K562 (cell line): Measurements from ENCODE around the gene TFPI. TPM values are rescaled to one million over a fixed set of nuclear protein-coding genes. Genes with fewer than 3 reads are reported as not detected.

Source experiments
- ATAC-seq: fragments of 200-7000 bp; cut with Tn5 transposase; 3 replicates; pipeline ENCODE4 v1.9.1; 2020; ENCODE audit warnings: moderate library complexity
- BruUV-seq: library from RNA; stranded (reverse); fragments of 400-500 nt; replicated peaks from 2 replicates; lab custom pipeline; 2021; lab: Mats Ljungman, UMichigan
- CTCF ChIA-PET: fragments of 300-600 bp; formaldehyde crosslinking; extraction: SDS; loops from one replicate; lab custom pipeline; 2021; ENCODE audit warnings: low intra/inter-chr PET ratio; lab: Yijun Ruan, JAX
- POLR2A ChIA-PET: fragments of 300-600, 350-650 bp; sonication (Branson Sonifier 250); formaldehyde crosslinking; extraction: SDS; loops from one replicate; lab custom pipeline; 2021; ENCODE audit warnings: antibody characterized with exemption, inconsistent platforms; lab: Yijun Ruan, JAX
- DNase-seq, 4 experiments: peaks; one replicate each; pipeline versions ENCODE4 v3.0.0 to v3.0.0-alpha.2; 2011 to 2018; ENCODE audit warnings: low spot score in 3 of 4, mixed read lengths in 3 of 4; ENCODE audit errors: extremely low read depth in 1 of 4
- FAIRE-seq: peaks from 2 replicates; lab custom pipeline; 2011; peaks lifted over from hg19 to GRCh38; lab: Jason Lieb, UNC
- H2AFZ ChIP-seq: 2 replicates; pipeline ENCODE4 v1.6.0; 2011; ENCODE audit warnings: low read depth, low read length, control low read depth, inconsistent platforms
- H3K27ac ChIP-seq: fragments of 200-600 bp; 3 replicates; pipeline ENCODE4 v1.8.0; 2011; ENCODE audit warnings: low read depth, mild to moderate bottlenecking, control low read depth, inconsistent platforms, low read length, moderate library complexity, mixed read lengths; ENCODE audit errors: extremely low read depth
- H3K27me3 ChIP-seq, 2 experiments: fragments of 300-600 bp in 1 of 2; 2 replicates in 1 of 2; 3 replicates in 1 of 2; pipeline versions ENCODE4 v1.6.0 to v1.8.0; 2011; ENCODE audit warnings: inconsistent platforms in 2 of 2, low read length in 2 of 2, mild to moderate bottlenecking in 1 of 2, mixed read lengths in 1 of 2, moderate library complexity in 1 of 2; ENCODE audit not compliant: control insufficient read depth in 2 of 2, insufficient read depth in 2 of 2
- H3K36me3 ChIP-seq: fragments of 300-600 bp; 3 replicates; pipeline ENCODE4 v1.8.0; 2011; ENCODE audit warnings: mild to moderate bottlenecking, low read length, inconsistent platforms; ENCODE audit not compliant: control insufficient read depth, insufficient read depth
- H3K4me1 ChIP-seq, 2 experiments: fragments of 200-600 bp in 1 of 2; replicated peaks in 1 of 2; 2 replicates in 1 of 2; 3 replicates in 1 of 2; pipeline versions ENCODE4 v1.5.1 to v1.8.0; 2011; ENCODE audit warnings: inconsistent platforms in 2 of 2, low read length in 2 of 2, mild to moderate bottlenecking in 1 of 2, mixed read lengths in 1 of 2, moderate library complexity in 1 of 2; ENCODE audit not compliant: control insufficient read depth in 2 of 2, insufficient read depth in 2 of 2
- H3K4me2 ChIP-seq: 2 replicates; pipeline ENCODE4 v1.6.1; 2011; ENCODE audit warnings: low read length, control low read depth, inconsistent platforms, mixed read lengths; ENCODE audit not compliant: insufficient read depth
- H3K4me3 ChIP-seq: fragments of 200-600 bp; sonication (generic), shearing (Covaris generic); 2 replicates; pipeline ENCODE4 v1.5.1; 2016; ENCODE audit warnings: control low read depth, inconsistent platforms
- H3K79me2 ChIP-seq: fragments of 200-600 bp; 3 replicates; pipeline ENCODE4 v1.8.0; 2011; ENCODE audit warnings: low read length, inconsistent platforms; ENCODE audit not compliant: control insufficient read depth, insufficient read depth
- H3K9ac ChIP-seq, 2 experiments: 2 replicates each; pipeline versions ENCODE4 v1.6.0 to v1.6.1; 2011; ENCODE audit warnings: low read depth in 2 of 2, low read length in 2 of 2, control low read depth in 1 of 2, inconsistent platforms in 1 of 2, mild to moderate bottlenecking in 1 of 2, mixed read lengths in 1 of 2; ENCODE audit not compliant: insufficient read depth in 1 of 2
- H3K9me1 ChIP-seq: one replicate; pipeline ENCODE4 v1.6.0; 2011; ENCODE audit warnings: inconsistent platforms, mild to moderate bottlenecking, low read length, moderate library complexity; ENCODE audit not compliant: control insufficient read depth, insufficient read depth
- H3K9me3 ChIP-seq: replicated peaks from 2 replicates; pipeline ENCODE4 v1.5.1; 2011; ENCODE audit warnings: low read depth, low read length, inconsistent platforms; ENCODE audit not compliant: control insufficient read depth, insufficient read depth
- H4K20me1 ChIP-seq: replicated peaks from 2 replicates; pipeline ENCODE4 v1.6.1; 2011; ENCODE audit warnings: low read length, inconsistent platforms, mixed read lengths; ENCODE audit not compliant: control insufficient read depth, insufficient read depth
- E2F5 ChIP-seq: sonication (generic); formaldehyde crosslinking; IDR thresholded peaks from 2 replicates; pipeline ENCODE4 v1.8.0; 2022; ENCODE audit warnings: mild to moderate bottlenecking, missing genetic modification reagents
- FOXK2 ChIP-seq, 2 experiments: fragments of 450-650 bp; IDR thresholded peaks in 1 of 2; conservative IDR thresholded peaks in 1 of 2; 2 replicates each; pipeline ENCODE4 v1.6.1; 2016; ENCODE audit warnings: low read depth in 2 of 2, mild to moderate bottlenecking in 1 of 2
- GATAD2B ChIP-seq: fragments of 450-650 bp; IDR thresholded peaks from 2 replicates; pipeline ENCODE4 v1.6.1; 2017; ENCODE audit warnings: mild to moderate bottlenecking, borderline replicate concordance
- HDAC2 ChIP-seq: fragments of 450-650 bp; IDR thresholded peaks from 2 replicates; pipeline ENCODE4 v1.6.1; 2016; ENCODE audit warnings: mild to moderate bottlenecking
- RBM39 ChIP-seq: fragments of 200-400 bp; formaldehyde crosslinking; optimal IDR thresholded peaks from 2 replicates; pipeline ENCODE3; 2018; ENCODE audit warnings: low read depth, low read length
- SAP30 ChIP-seq: fragments of 200-600 bp; sonication (generic); IDR thresholded peaks from 2 replicates; pipeline ENCODE4 v1.6.1; 2012; ENCODE audit warnings: borderline replicate concordance, low read depth, mild to moderate bottlenecking, moderate library complexity, low read length, control low read depth, inconsistent platforms; ENCODE audit not compliant: insufficient read depth, poor library complexity, severe bottlenecking
- XRCC4 ChIP-seq: IDR thresholded peaks from one replicate; pipeline ENCODE4 v1.6.1; 2011; ENCODE audit not compliant: insufficient read depth, insufficient read length; ENCODE audit errors: extremely low read depth
- ZNF395 ChIP-seq: fragments of 200-800 bp; sonication (Bioruptor generic); IDR thresholded peaks from 2 replicates; pipeline ENCODE4 v1.6.1; 2017; ENCODE audit warnings: missing genetic modification characterization, missing compliant biosample characterization
- WGBS: fragments of 100-300 bp; shearing (Covaris generic); methylation state at CpG from one replicate; pipeline ENCODE4 v1.1.6; 2016; ENCODE audit warnings: low coverage, mixed read lengths; ENCODE audit not compliant: insufficient coverage; ENCODE audit errors: missing lambda C conversion rate; 5-methylcytosine and 5-hydroxymethylcytosine counted together
- in situ Hi-C: fragments of 300-500 bp; cut with MboI; formaldehyde crosslinking; loops from 4 replicates; pipeline ENCODE4 v1.15.0; 2018; ENCODE audit warnings: inconsistent platforms, mixed read lengths
- intact Hi-C: fragments of 100-400 bp; cut with micrococcal nuclease; formaldehyde crosslinking; loops from 2 replicates; pipeline ENCODE4 v1.14.2; 2022
- polyA plus RNA-seq, 8 experiments: library from polyadenylated mRNA; depleted of rRNA in 4 of 8; stranded (reverse) in 5 of 8; unstranded in 3 of 8; fragments of >200 nt; fragmentation: Nextera tagmentation in 2 of 8; fragmentation: Illumina TruSeq in 1 of 8; extraction: Ambion mirVana in 2 of 8; extraction: Trizol in 1 of 8; gene quantifications; 2 replicates each; pipeline versions ENCODE4 v1.2.1 to v1.2.3, GENCODE V29; 2011 to 2014; ENCODE audit warnings: inconsistent platforms in 1 of 8, missing spikeins in 1 of 8
- total RNA-seq, 7 experiments: library from RNA; depleted of rRNA in 6 of 7; stranded (reverse); fragments of >200 nt in 6 of 7; fragmentation: Illumina TruSeq in 2 of 7; extraction: Trizol in 2 of 7; gene quantifications; 2 replicates each; pipeline versions ENCODE4 v1.2.1 to v1.2.3, GENCODE V29; 2011 to 2021; ENCODE audit warnings: low replicate concordance in 1 of 7

TFPI gene
- total and polyA plus RNA-seq, 9 of the 15 experiments (the other 6 are each of a cell fraction or from before 2014, with no cell fraction given), result 53.5 to 219 (median 100) TPM

GRCh38 chr2:187545238-187545751, 8.9 kb downstream of the TFPI start:
- no peak overlapping the region for H3K4me2 ChIP-seq
- BruUV-seq, result no TSS peak
- FAIRE-seq, result no peak
- no peaks in the 10 kb centered on the region for H4K20me1 ChIP-seq
- CTCF ChIA-PET, result no interaction called here
- no peak overlapping the region for H3K4me3 ChIP-seq
- in situ Hi-C loops, result no loop called here
- no peaks in the 10 kb centered on the region for H3K9me1 ChIP-seq
- no peak overlapping the region for H2AFZ ChIP-seq
- peaks cover 48% of the 10 kb centered on the region for H3K36me3 ChIP-seq
- POLR2A ChIA-PET, result interaction anchor here (0.5 to 1.1 kb wide), 2 partner anchors 9 to 58 kb away, joined by 4 to 5 read pairs; no protein-coding TSS in a partner anchor
- H3K79me2 ChIP-seq, result peaks cover 68% of the 10 kb centered on the region
- H3K27me3 ChIP-seq, result no peaks in the 10 kb centered on the region
- no peak overlapping the region for H3K9ac ChIP-seq
- no peak for DNase-seq
- no peaks in the 10 kb centered on the region for H3K9me3 ChIP-seq
- no peak overlapping the region for H3K27ac ChIP-seq
- H3K4me1 ChIP-seq, result peaks cover 0 to 14% of the 10 kb centered on the region in 2 experiments; a peak in 2 of 5 replicates
- no peak for ATAC-seq
- 80% methylated on average over 1 of the region's 1 CpG for WGBS
- intact Hi-C loops, result loop anchor here (5.0 to 10.0 kb wide), 2 partner anchors 38 to 950 kb away; partner anchors contain the start of gene ITGAV
- TF ChIP-seq SAP30 (no peak), RBM39 (no peak), E2F5 (CRISPR knock-in tag) (no peak), ZNF395 (no peak), XRCC4 (no peak), GATAD2B (0 out of 2 replicates have a peak, but pooled peaks have one; percentile 31), HDAC2 (no peak), FOXK2 (conservative IDR thresholded peaks at IDR 0.05 in 1 of 2, IDR thresholded peaks at IDR 0.05 in 1 of 2; ENCODE audit: low read depth in 2 of 2) (no peak)
